A549 (cell line): Measurements from ENCODE around the gene TUG1. TPM values are rescaled to one million over a fixed set of nuclear protein-coding genes. Genes with fewer than 3 reads are reported as not detected.

Source experiments
- ATAC-seq, 2 experiments: fragments of 200-7000 bp in 1 of 2; fragments of >200 bp in 1 of 2; cut with Nextera tagmentation in 1 of 2; cut with Tn5 transposase in 1 of 2; 3 replicates each; pipeline versions ENCODE4 v1.8.0 to v1.9.1; 2018 to 2020; ENCODE audit warnings: mild to moderate bottlenecking in 1 of 2, moderate library complexity in 1 of 2
- CTCF ChIA-PET: fragments of 300-600 bp; sonication (Branson Sonifier 250); formaldehyde crosslinking; extraction: SDS; loops from one replicate; lab custom pipeline; 2021; ENCODE audit warnings: antibody characterized with exemption, inconsistent platforms; lab: Yijun Ruan, JAX
- POLR2A ChIA-PET: fragments of 350-600 bp; formaldehyde crosslinking; extraction: SDS; loops from one replicate; lab custom pipeline; 2021; ENCODE audit warnings: antibody characterized with exemption, inconsistent platforms; lab: Yijun Ruan, JAX
- DNase-seq, 2 experiments: peaks; one replicate each; pipeline versions ENCODE4 v3.0.0 to v3.0.0-alpha.2; 2011 to 2016; ENCODE audit warnings: low read depth in 1 of 2, low spot score in 1 of 2
- FAIRE-seq: peaks from 2 replicates; lab custom pipeline; 2011; peaks lifted over from hg19 to GRCh38; lab: Jason Lieb, UNC
- H3K27ac ChIP-seq, 2 experiments: fragments of >200 bp; sonication (Bioruptor Twin); formaldehyde crosslinking; 3 replicates each; pipeline ENCODE4 v1.5.1; 2016 to 2017
- H3K4me1 ChIP-seq: fragments of >200 bp; sonication (Bioruptor Twin); formaldehyde crosslinking; 3 replicates; pipeline ENCODE4 v1.6.1; 2016
- H3K4me2 ChIP-seq: fragments of >200 bp; sonication (Bioruptor Twin); formaldehyde crosslinking; 3 replicates; pipeline ENCODE4 v1.6.1; 2016
- H3K4me3 ChIP-seq: fragments of >200 bp; sonication (Bioruptor Twin); formaldehyde crosslinking; 3 replicates; pipeline ENCODE4 v1.5.1; 2016
- H3K9me3 ChIP-seq: fragments of >200 bp; sonication (Bioruptor Twin); formaldehyde crosslinking; 3 replicates; pipeline ENCODE4 v1.6.1; 2016
- ATOH8 ChIP-seq: fragments of 250-450 bp; sonication (Bioruptor Pico); IDR thresholded peaks from 2 replicates; pipeline ENCODE4 v1.5.0; 2020; ENCODE audit warnings: low read depth, mild to moderate bottlenecking, moderate library complexity
- BHLHE40 ChIP-seq: IDR thresholded peaks from 2 replicates; pipeline ENCODE4 v1.6.1; 2012; ENCODE audit warnings: low read depth, low read length, inconsistent platforms
- CHD2 ChIP-seq: fragments of 150-350 bp; IDR thresholded peaks from 2 replicates; pipeline ENCODE4 v1.6.1; 2014; ENCODE audit warnings: low read length; ENCODE audit not compliant: partially characterized antibody
- EHF ChIP-seq: fragments of 250-450 bp; sonication (Bioruptor Pico); IDR thresholded peaks from 2 replicates; pipeline ENCODE4 v1.5.0; 2020; ENCODE audit warnings: mild to moderate bottlenecking
- EHMT2 ChIP-seq: fragments of 200-600 bp; sonication (generic); IDR thresholded peaks from 2 replicates; pipeline ENCODE4 v1.6.1; 2016; ENCODE audit warnings: antibody characterized with exemption, low read depth, mild to moderate bottlenecking, moderate library complexity
- ELK1 ChIP-seq: fragments of 150-350 bp; IDR thresholded peaks from 2 replicates; pipeline ENCODE4 v1.6.1; 2014; ENCODE audit warnings: low read depth, mild to moderate bottlenecking, low read length
- FOSL2 ChIP-seq, 2 experiments: fragments of 450-650 bp in 1 of 2; fragments of >200 bp in 1 of 2; sonication (Bioruptor Twin) in 1 of 2; formaldehyde crosslinking; IDR thresholded peaks; 2 replicates each; pipeline versions ENCODE4 v1.5.0 to v1.6.1; 2016 to 2020; ENCODE audit warnings: mild to moderate bottlenecking in 1 of 2, moderate library complexity in 1 of 2
- FOXS1 ChIP-seq: fragments of 250-450 bp; sonication (Bioruptor Pico); IDR thresholded peaks from 2 replicates; pipeline ENCODE4 v1.5.0; 2020; ENCODE audit warnings: mild to moderate bottlenecking, moderate library complexity
- HES2 ChIP-seq: fragments of >200 bp; sonication (Bioruptor Twin); formaldehyde crosslinking; IDR thresholded peaks from 2 replicates; pipeline ENCODE4 v1.6.1; 2016
- HOXB5 ChIP-seq: fragments of 250-450 bp; sonication (Bioruptor Pico); IDR thresholded peaks from 2 replicates; pipeline ENCODE4 v1.5.0; 2020; ENCODE audit warnings: mild to moderate bottlenecking, moderate library complexity
- JUN ChIP-seq, 2 experiments: fragments of >200 bp; sonication (Bioruptor Twin); formaldehyde crosslinking; IDR thresholded peaks; 2 replicates in 1 of 2; 3 replicates in 1 of 2; pipeline ENCODE4 v1.6.1; 2016 to 2017
- JUNB ChIP-seq: fragments of >200 bp; sonication (Bioruptor Twin); formaldehyde crosslinking; IDR thresholded peaks from 2 replicates; pipeline ENCODE4 v1.6.1; 2016
- MAFK ChIP-seq: fragments of 450-650 bp; IDR thresholded peaks from 2 replicates; pipeline ENCODE4 v1.6.1; 2014; ENCODE audit not compliant: partially characterized antibody
- NFE2L2 ChIP-seq: fragments of 150-350 bp; conservative IDR thresholded peaks from 2 replicates; pipeline ENCODE4 v1.6.1; 2014; ENCODE audit warnings: low read length
- POLR2A ChIP-seq: IDR thresholded peaks from 2 replicates; pipeline ENCODE4 v1.6.1; 2012; ENCODE audit warnings: mild to moderate bottlenecking, low read length
- RAD21 ChIP-seq, 2 experiments: fragments of >200 bp in 1 of 2; sonication (Bioruptor Twin) in 1 of 2; formaldehyde crosslinking in 1 of 2; IDR thresholded peaks in 1 of 2; conservative IDR thresholded peaks in 1 of 2; 2 replicates in 1 of 2; 3 replicates in 1 of 2; pipeline ENCODE4 v1.6.1; 2012 to 2018; ENCODE audit warnings: inconsistent platforms in 1 of 2
- RCOR1 ChIP-seq: fragments of 150-350 bp; IDR thresholded peaks from 2 replicates; pipeline ENCODE4 v1.6.1; 2014; ENCODE audit warnings: antibody characterized with exemption, low read length, low read depth
- REST ChIP-seq: fragments of 200-600 bp; sonication (generic); IDR thresholded peaks from 2 replicates; pipeline ENCODE4 v1.6.1; 2016; ENCODE audit warnings: antibody characterized with exemption, mild to moderate bottlenecking, moderate library complexity
- RFX5 ChIP-seq: fragments of 450-650 bp; IDR thresholded peaks from 2 replicates; pipeline ENCODE4 v1.7.1; 2014; ENCODE audit warnings: antibody characterized with exemption, mild to moderate bottlenecking, moderate library complexity
- SMC3 ChIP-seq: fragments of >200 bp; sonication (Bioruptor Twin); formaldehyde crosslinking; IDR thresholded peaks from 3 replicates; pipeline ENCODE4 v1.6.1; 2018; ENCODE audit warnings: inconsistent platforms
- SREBF2 ChIP-seq: fragments of 450-650 bp; IDR thresholded peaks from 2 replicates; pipeline ENCODE4 v1.6.1; 2014; ENCODE audit warnings: mild to moderate bottlenecking, moderate library complexity
- TP53 ChIP-seq: fragments of 250-450 bp; sonication (Bioruptor Pico); IDR thresholded peaks from 2 replicates; pipeline ENCODE4 v1.5.0; 2021; ENCODE audit warnings: mild to moderate bottlenecking, moderate library complexity
- ZNF302 ChIP-seq: fragments of 250-450 bp; sonication (Bioruptor Pico); IDR thresholded peaks from 2 replicates; pipeline ENCODE4 v1.9.0; 2021; ENCODE audit warnings: inconsistent platforms, mild to moderate bottlenecking, moderate library complexity
- WGBS: methylation state at CpG from one replicate; pipeline ENCODE4 v1.1.6; 2017; ENCODE audit errors: missing lambda C conversion rate; 5-methylcytosine and 5-hydroxymethylcytosine counted together
- polyA plus RNA-seq, 4 experiments: library from polyadenylated mRNA; depleted of rRNA in 3 of 4; stranded (reverse); fragments of >200 nt; fragmentation: RNase III in 1 of 4; extraction: RNeasy Plus Mini Kit Qiagen cat#74134 plus additional on column Dnase treatment in 1 of 4; gene quantifications; 2 replicates in 3 of 4; 3 replicates in 1 of 4; pipeline ENCODE4 v1.2.3, GENCODE V29; 2011 to 2017
- TF ChIP-seq, protein P1 (sequence below): fragments of >200 bp; sonication (Bioruptor Twin); formaldehyde crosslinking; IDR thresholded peaks from 3 replicates; pipeline ENCODE4 v1.5.1; 2016

TUG1 gene
- polyA plus RNA-seq, 2 of the 4 experiments (the other 2 are of a cell fraction) = 29.9 to 104 TPM

DNA sequence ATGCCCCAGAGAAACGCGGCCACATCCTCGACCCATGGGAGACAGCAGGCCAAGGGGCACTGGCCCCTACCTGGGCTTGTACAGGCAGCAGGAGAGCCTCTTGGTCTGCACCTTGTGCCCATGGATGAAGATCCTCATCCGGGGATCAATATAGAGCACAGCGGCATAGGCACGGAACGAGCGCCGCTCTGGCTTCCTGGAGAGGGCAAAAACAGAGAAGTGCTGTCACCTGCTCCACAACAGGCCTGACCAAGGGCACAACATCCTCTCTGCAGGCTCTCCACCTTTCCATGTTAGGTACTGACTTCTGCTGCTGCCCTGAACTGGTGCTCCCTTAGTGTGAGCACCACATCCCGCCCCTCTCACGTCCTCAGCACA, 27.7 kb upstream of the TUG1 start:
- H3K27ac ChIP-seq = no peak overlapping the region
- TF ChIP-seq NFE2L2 = no peak
- TF ChIP-seq ZNF302 (CRISPR knock-in tag) = no peak
- TF ChIP-seq RCOR1 = no peak
- TF ChIP-seq MAFK = no peak
- no peak for TF ChIP-seq JUN (IDR thresholded peaks at IDR 0.05)
- TF ChIP-seq, protein P1, sequence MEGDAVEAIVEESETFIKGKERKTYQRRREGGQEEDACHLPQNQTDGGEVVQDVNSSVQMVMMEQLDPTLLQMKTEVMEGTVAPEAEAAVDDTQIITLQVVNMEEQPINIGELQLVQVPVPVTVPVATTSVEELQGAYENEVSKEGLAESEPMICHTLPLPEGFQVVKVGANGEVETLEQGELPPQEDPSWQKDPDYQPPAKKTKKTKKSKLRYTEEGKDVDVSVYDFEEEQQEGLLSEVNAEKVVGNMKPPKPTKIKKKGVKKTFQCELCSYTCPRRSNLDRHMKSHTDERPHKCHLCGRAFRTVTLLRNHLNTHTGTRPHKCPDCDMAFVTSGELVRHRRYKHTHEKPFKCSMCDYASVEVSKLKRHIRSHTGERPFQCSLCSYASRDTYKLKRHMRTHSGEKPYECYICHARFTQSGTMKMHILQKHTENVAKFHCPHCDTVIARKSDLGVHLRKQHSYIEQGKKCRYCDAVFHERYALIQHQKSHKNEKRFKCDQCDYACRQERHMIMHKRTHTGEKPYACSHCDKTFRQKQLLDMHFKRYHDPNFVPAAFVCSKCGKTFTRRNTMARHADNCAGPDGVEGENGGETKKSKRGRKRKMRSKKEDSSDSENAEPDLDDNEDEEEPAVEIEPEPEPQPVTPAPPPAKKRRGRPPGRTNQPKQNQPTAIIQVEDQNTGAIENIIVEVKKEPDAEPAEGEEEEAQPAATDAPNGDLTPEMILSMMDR = no peak
- no peak for TF ChIP-seq BHLHE40
- TF ChIP-seq, all 56 proteins: peak for 0
- FAIRE-seq (no peak), ATAC-seq (no peak), DNase-seq (no peak)
- WGBS = 100% methylated on average over 10 of the region's 11 CpGs
- Histone ChIP-seq H3K4me1 (no peaks in the 10 kb centered on the region), H3K4me3 (no peak overlapping the region), H3K9me3 (no peaks in the 10 kb centered on the region), H3K4me2 (no peak overlapping the region)
- ChIA-PET POLR2A (no interaction called here), CTCF (interaction anchor here (1.4 to 2.0 kb wide), 2 partner anchors 144 to 178 kb away, joined by 3 to 10 read pairs; no protein-coding TSS in a partner anchor)

DNA sequence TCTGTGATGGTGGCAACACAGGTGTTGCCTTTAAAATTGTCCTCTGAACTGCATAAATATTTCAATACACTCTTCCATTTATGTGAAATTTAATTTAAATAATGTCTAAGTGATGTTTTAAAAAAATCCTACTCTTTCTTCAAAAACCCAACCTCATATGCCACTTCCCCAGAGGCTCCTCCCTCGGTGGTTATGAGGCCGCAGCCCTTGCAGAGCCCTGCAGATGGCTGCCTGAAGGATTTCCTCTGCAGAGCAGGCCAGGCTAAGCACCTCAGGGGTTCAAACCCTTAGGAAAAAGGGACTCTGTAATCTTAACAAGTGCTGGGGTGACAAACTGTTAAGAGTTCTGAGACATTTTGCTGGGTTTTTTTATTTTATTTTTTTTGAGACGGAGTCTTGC, 25.7 kb upstream of the TUG1 start:
- Histone ChIP-seq H3K9me3 (no peaks in the 10 kb centered on the region), H3K27ac (no peak overlapping the region), H3K4me2 (no peak overlapping the region), H3K4me1 (no peaks in the 10 kb centered on the region), H3K4me3 (no peak overlapping the region)
- POLR2A ChIA-PET = no interaction called here
- CTCF ChIA-PET = interaction anchor here (0.7 to 4.0 kb wide), 2 partner anchors 9 to 141 kb away, joined by 3 to 32 read pairs; no protein-coding TSS in a partner anchor
- ATAC-seq (no peak), DNase-seq (no peak), FAIRE-seq (no peak)
- TF ChIP-seq FOXS1 (CRISPR knock-in tag) = no peak
- no peak for TF ChIP-seq HES2
- no peak for TF ChIP-seq FOSL2 (IDR thresholded peaks at IDR 0.05)
- TF ChIP-seq FOSL2 (CRISPR knock-in tag; IDR thresholded peaks at IDR 0.05) = no peak
- no peak for TF ChIP-seq POLR2A
- WGBS = 67% methylated on average over 3 of the region's 3 CpGs

DNA sequence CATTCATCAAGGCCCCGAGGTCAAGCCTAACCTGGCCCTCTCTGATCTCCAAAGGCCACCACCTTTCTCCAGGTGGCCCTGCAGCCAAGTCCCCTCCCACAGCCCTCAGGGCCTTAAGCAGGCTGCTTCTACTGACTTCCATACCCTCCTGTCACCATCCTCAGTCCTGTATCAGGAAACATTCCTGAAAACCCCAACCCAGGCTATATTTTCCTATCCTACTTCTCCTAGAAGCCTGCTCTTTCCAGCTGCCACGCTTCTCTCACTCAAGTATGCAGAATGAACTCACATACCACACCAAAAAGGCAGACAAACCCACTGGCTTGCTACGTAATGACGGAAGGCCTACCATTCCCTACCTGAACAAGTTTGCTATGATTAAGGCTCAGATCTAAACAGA, 24.1 kb upstream of the TUG1 start:
- CTCF ChIA-PET = interaction anchor here (0.6 to 4.0 kb wide), 6 partner anchors 10 to 204 kb away, joined by 3 to 32 read pairs (median 8); no protein-coding TSS in a partner anchor
- 89% methylated on average over 4 of the region's 4 CpGs for WGBS
- no peak for ATAC-seq
- POLR2A ChIA-PET = interaction anchor here (1.5 kb wide), 1 partner anchor 140 kb away, joined by 3 read pairs; no protein-coding TSS in a partner anchor
- H3K9me3 ChIP-seq = no peaks in the 10 kb centered on the region
- H3K27ac ChIP-seq = no peak overlapping the region
- no peak overlapping the region for H3K4me2 ChIP-seq
- no peak overlapping the region for H3K4me3 ChIP-seq
- DNase-seq = no peak
- H3K4me1 ChIP-seq = no peaks in the 10 kb centered on the region
- FAIRE-seq = no peak
- TF ChIP-seq RAD21 (conservative IDR thresholded peaks at IDR 0.05 in 1 of 2, IDR thresholded peaks at IDR 0.05 in 1 of 2) = no peak
- no peak for TF ChIP-seq REST
- TF ChIP-seq SREBF2 = no peak
- no peak for TF ChIP-seq HOXB5 (CRISPR knock-in tag)
- no peak for TF ChIP-seq EHF (CRISPR knock-in tag)
- TF ChIP-seq HES2 = no peak
- TF ChIP-seq RCOR1 = no peak
- no peak for TF ChIP-seq CHD2
- no peak for TF ChIP-seq ELK1
- no peak for TF ChIP-seq TP53
- no peak for TF ChIP-seq SMC3
- TF ChIP-seq RFX5 = no peak
- no peak for TF ChIP-seq MAFK
- no peak for TF ChIP-seq BHLHE40
- no peak for TF ChIP-seq EHMT2
- TF ChIP-seq JUNB = no peak
- TF ChIP-seq ATOH8 = no peak
